Stimulated activated CD8-positive, alpha-beta memory T cell treated with anti-CD3 and anti-CD28 coated beads, Interleukin-15, amount 100 ng/mL, for 1 hour (primary cell): ENCODE results near the gene ISM1.

Experiments
- DNase-seq: peaks from one replicate; pipeline ENCODE4 v3.0.0-alpha.2; 2020; ENCODE audit warnings: low read depth

ISM1 gene

DNA sequence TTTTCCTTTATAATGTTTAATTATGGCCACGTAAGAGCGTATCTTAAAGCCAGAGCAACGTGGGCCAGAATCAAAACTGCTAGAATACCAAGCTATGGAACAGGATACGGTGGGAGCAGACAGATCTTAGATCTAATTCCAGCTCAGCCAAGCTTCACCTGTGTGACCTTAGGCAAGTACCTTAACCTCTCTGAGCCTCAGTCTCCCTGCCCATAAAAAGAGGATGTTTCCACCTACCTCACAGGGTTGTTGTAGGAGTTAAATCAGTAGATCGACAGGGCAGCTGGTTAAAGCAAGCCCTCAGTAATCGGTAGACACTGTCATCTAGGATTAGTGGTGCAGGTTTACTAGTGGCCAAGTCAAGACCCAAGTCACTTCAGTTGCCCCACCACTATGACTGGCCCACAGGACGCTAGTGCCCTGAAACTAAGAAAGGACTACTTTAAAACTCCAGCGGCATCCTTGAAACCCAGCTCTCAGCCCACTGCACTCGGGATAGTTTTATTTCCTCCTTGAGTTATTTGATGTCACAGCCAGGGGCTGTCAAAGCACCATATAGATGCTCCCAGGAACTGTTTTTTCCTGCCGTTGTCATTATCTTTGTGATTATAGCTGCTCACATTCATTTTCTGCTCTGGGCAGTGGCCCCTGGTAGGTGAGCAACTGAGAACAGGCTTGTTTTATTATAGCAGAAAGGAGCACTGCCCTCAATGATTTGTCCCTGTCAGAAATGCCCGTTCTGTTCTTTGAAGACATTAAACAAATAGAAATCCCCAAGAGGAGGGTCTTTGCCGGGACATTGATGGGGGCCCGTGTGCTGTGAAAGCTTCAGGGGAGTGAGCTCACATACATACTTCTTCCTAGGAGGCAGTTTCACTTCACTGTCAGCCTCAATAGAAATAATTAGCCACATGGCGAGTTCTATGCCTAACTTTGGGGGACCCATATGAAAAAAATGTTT lies 63.1 kb downstream of the ISM1 start:
- DNase-seq, result no peak

DNA sequence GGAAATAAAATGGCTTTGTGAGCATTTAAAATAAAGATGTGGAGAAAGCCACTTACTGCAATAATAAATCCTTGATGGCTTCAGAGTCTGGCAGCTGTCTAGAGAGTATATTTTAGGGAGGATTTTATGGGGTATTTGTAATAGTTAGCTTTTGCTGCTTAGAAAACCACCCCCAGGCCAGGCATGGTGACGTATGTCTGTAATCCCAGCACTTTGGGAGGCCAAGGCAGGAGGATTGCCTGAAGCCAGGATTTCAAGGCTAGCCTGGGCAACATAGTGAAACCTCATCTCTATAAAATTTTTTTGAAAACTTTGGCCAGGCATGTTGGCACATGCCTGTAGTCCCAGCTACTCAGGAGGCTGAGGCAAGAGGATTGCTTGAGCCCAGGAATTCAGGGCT lies 63.8 kb downstream of the ISM1 start:
- DNase-seq, result no peak

DNA sequence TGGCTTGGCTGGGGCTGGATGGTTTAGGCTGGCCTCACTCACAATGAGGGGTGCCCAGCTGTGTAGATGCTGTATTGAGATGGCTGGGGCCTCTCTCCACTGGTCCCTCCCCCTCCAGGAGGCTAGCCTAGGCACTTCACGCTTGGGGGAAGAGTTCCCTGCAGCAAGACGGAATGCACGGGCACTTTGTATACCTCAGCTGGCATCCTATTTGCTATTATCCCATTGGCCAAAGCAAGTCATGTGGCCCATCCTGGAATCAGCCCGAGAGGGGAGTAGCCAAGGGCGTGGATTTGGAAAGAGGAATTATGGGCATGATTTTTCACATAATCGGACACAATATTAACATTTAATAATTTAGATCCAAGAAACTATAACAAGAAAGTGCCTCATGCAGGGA lies 64.3 kb downstream of the ISM1 start:
- DNase-seq, result no peak

DNA sequence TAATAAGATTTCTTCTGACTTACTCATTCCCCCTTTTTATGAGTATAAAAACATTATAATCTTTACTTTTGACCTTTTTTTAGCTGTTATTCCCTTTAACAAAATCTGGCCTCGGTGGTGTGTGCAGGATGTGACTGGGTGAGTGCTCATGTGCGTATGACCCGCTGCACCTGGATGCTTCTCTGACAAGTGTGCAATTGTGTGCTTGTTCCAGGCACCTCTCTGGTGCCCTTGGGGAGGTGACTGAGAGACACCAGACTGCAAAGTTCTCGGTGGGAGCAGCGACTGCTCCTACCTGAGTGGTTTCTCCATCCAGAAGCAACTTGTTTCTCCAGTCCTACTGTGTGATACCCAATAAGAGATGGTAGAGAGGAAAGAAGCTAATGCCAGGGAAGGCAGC lies 65.0 kb downstream of the ISM1 start:
- DNase-seq, result no peak

DNA sequence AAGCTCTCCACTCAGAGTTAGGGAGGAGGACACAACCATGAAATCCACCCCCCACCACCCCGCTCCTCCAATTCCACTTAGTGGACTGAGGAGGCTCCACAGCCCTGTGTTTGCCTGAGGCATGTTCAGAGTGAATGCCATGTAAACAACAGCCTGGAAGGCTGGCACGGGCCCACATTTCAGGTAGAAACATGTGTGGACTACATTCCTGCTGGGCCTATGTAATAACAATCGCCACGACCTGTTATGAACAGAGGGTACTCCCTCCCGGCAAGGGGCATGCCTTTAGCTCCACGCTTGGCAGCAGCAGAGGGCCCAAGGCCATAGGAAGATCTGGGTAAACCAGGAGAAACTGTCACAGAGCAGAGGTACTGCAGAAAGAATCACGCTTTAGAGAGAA lies 65.5 kb downstream of the ISM1 start:
- DNase-seq, result no peak

DNA sequence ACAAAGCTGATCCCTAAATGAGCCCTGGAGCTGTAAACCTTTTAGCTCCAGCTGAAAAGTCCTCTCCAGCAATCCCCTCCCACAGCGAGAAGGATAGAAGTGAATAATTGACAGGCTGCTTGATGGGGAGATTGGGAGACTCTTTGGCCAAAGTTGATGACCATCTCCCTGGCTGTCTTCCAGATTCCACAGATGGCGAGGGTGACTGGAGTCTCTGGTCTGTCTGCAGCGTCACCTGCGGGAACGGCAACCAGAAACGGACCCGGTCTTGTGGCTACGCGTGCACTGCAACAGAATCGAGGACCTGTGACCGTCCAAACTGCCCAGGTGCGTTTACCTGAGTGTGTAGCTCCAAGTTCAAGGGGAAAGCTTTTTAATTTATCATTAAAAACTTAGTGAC lies 67.3 kb downstream of the ISM1 start:
- DNase-seq, result no peak

DNA sequence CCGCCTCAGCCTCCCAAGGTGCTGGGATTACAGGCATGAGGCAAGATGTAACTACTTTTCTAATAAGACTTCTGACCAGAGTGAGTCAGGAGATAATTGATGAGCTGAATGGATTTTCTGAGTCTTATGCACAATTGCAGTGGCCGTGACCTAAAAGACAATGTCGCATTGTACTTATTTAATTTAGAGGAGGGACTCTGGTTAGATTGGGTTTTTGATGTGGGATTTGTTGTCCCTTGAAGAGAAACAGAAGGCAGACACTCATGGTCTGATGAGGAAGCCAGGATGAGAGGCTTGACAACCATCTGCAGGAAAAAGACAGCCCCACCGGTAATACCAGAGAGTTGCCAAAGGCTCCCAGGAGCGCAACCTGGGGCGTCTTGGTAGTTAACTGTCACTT lies 68.0 kb downstream of the ISM1 start:
- no peak for DNase-seq

DNA sequence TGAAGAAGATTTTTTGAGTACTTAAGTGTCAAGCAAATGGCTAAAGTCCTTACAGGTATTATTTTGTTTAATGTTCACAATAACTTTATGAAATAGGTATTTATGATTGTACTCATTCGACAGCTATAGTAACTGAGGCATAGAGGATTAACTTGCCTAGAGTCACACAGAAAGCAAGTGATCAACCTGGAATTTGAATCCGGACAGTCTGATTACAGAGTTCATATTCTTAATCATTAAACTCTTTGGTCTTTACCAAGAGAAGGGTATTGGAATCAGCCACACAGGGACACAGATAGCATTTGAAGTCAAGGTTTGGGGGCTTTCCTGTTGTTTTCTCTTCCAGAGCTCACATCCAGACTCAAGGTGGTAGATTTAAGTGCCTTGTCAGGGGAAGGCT lies 69.7 kb downstream of the ISM1 start:
- DNase-seq, result no peak

DNA sequence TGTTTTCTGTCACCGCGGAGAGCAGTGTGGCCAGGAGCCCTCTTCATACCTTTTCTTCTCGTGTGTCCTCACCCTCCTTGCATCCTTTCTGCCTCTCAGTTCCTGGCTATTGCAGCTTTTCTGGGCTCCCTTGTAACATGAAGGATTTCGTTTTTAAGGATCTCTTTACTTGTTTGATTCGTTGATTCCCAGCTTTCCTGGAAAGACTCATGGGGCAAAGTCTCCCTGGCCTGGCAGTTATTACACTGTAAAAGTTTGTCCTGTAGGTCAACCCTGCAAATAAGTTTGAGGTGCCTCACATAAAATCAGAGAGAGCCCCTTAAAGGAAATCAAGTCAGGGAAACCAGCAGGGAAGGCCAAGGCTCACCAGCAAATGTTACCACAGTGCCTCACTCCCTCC lies 70.1 kb downstream of the ISM1 start:
- DNase-seq, result no peak

DNA sequence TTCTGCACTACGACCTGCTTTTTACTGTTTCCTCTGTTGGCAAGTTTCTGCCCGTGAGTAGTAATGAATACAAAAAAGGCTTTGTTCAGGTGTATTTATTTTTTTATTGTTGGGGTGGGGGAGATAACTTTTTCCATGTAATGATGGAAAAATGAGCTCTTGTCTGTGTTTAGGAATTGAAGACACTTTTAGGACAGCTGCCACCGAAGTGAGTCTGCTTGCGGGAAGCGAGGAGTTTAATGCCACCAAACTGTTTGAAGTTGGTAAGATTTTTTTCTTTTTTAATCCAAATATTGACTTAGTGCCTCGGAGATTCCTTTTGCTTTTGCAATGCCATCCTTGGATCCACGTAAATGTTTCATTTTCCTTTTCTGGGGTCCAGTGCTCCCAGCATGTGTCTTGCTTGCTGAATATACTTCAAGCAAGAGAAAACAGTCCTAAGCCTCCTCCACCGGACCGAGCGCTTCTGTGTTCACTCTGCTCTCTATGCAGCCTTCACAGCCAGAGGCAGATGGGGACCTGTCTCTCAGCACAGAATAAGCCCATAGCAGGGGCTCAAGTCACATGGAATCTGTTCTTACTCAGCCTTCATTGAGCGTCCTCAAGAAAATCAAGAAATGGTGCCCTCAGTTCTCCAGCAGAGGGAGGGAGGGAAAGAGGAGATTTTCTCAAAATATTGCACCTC lies 71.3 kb downstream of the ISM1 start:
- DNase-seq, result no peak

DNA sequence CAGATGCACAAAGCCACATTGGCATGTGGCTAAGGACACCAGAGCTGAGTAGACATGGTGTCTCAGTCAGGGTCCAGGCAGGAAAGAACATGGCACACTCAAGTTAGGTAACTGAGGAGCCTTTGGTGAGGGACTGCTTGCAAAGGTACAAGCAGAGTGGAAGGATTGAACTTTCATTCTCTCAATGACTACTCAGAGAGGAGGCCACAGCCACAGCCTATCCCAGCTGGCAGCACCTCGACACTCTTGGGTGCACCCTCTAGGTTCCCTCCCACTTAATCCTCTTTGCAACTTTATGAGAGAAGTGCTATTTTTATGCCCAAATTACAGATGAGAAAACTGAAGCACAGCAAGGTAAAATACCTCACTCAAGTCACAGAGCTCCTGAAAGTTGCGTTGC lies 73.4 kb downstream of the ISM1 start:
- DNase-seq, result no peak

DNA sequence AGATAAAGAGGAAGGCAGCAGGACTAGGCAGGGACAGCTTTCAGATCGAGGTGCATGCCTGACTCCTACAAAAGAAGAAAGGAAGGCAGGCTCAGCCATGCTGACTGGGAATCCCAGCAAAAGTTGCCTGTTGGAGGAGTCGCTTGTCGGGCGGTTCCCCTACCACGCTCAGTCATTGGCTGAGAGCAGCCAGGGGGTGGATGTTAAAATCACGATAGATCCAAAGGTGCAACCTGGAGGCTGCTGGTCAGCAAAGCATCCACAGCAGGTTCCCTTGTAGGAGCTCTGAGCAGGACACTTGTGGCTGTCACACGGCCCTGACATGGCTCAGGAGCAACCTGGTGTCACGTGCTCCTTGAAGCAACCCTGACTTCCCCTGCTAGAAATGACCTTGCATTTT lies 74.6 kb downstream of the ISM1 start:
- DNase-seq, result no peak

DNA sequence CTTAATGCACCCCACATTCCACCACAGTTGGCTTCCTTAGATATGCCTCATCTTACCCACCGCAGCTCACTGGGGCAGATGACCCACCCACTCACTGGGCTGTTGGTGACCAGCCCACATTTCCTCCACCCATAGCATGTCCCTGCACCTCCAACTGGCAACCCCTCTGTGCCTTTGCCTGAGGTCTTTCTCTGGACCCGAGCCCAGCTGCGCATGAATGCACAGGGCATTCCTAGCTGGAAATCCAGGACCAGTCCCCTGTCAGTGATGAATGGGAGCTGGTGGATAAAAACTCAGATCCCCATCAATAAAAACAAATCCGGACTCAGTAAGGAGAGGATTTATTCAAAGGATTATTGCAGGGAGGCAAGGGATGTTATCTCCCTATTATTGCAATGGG lies 75.0 kb downstream of the ISM1 start:
- DNase-seq, result no peak

DNA sequence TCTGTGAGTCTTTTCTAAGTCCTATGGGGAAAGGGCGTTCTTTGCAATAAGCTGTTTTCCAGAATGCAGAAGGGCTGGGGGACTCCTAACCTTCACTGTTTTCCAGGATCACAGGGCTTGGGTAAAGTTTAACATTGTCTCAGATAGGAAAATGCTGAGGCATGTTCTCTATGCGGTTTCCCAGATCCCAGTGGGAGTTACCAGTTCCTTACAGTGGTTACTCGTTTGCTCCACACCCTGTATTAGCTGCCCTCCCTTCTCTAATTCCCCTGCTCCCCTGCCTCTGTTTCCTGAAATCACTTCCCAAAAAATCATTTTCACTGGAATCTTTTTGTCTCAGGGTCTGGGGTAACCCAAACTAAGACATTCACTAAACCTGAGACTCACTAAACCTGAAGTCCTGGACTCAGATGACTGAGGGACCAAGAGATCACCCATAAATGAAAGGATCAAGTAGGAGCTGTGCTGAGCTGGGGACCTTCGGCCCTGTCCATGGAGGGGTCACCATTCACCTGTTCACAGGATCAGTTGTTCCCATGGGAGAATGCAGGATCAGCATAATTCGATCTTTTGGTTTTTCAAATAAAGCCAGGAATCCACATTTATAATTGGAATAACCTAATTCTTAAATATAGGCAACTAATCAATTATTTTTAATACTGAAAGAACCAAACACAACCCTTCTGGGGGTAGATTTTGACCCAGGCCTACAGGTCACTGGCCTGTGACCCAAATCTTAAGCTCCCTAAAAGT lies 76.2 kb downstream of the ISM1 start:
- no peak for DNase-seq

DNA sequence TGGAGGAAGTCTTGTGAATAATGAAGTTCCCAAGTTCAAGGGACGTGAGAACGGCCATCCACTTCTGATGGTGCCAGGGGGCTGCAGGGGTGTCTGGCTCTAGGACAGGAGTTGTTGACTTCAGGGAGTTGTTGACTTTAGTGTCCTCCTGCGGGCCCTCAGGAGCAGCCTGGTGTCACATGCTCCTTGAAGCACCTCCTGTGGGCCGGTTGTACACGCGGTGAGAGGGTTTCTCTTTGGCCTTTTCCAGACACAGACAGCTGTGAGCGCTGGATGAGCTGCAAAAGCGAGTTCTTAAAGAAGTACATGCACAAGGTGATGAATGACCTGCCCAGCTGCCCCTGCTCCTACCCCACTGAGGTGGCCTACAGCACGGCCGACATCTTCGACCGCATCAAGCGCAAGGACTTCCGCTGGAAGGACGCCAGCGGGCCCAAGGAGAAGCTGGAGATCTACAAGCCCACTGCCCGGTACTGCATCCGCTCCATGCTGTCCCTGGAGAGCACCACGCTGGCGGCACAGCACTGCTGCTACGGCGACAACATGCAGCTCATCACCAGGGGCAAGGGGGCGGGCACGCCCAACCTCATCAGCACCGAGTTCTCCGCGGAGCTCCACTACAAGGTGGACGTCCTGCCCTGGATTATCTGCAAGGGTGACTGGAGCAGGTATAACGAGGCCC lies 77.8 kb downstream of the ISM1 start:
- no peak for DNase-seq

DNA sequence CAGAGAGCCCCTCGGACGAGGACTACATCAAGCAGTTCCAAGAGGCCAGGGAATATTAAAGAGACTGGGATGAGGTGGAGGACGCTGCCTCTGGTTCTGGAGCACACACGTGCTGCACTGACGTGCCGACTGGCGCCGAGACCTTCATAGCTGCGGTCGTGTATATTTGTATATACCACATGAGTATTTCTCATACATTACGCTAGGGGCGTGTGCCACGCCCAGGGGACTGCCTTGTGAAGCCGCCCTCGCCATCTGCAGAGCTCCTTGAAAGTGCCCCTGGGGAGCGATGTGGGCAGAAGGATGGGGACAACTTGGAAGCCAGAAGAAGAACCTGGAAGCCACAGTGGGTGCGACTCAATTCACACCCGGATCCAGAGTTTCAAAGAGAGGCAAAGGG lies 78.3 kb downstream of the ISM1 start:
- no peak for DNase-seq

DNA sequence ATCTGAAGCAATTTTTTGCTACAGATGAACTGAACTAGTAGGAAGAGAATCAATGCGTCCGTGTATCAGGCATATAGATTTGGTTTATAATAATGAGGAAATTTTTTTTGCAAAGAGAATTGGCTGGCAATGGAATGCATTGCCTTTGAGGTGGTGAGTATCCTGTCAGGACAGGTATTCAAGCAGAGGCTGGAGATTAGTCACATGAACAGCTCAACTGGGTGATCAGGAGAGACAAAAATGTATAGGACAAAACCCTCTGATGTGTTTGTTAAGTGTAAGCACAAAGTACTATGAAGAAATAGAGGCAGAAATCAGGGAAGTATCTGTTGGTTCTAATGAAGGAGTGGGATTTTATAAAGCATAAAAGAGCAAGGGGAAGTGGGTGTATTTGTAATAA lies 80.5 kb downstream of the ISM1 start:
- no peak for DNase-seq

DNA sequence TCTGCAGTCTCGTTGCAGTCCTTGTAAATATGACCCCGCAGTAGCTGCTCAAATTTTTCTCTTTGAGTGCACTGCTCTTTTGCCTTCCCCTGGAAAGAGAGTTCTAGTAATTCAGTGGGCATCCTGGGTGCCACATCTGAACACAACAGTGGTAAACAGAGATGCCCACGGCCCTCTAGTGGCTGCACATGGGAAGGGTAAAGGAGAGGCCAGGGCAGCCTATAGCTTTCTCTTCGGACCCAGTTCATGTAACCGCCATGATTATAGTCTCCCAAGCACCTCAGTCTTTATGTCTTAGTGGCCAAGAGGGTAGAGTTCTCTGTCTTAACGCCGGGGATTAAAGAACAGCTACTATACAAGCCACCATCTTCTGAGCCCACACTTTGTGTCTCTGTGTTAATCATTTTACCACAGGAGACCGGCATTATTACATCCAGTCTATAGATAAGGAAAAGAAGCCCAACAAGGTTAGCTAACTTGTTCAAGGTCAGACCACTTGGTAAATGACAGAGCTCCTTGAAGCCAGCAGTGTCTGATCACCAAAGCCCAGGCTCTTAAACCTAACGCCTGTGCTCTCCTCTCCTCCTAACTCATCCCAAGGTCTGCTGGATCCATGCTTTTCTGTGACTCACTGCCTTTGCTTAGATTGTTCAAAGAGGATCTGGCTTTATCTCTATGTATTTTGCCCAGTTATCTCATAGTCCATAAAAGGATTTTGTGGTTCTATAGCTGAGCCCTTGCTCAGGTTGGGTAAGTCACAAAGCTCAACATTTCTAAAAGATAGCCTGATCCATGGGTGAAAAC lies 81.8 kb downstream of the ISM1 start:
- peak; percentile 1 for DNase-seq

DNA sequence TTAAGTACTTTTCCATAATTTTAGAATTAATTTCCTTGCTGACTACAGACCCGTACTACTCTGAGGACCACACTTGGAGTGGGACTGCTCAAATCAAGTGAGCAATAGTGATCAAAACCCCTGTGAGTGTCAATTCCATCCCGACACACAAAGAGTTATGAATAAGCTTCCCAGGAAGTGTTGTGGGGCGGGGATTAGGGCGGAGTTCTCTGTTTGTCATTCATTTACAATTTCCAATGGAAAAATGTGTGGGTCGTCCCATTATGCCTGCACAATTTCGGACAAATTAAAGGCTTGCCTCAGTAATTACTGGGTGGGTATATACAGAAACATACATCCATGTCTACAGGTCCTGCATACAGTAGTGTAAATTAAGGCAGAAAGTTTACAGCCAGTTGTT lies 84.2 kb downstream of the ISM1 start:
- no peak for DNase-seq

DNA sequence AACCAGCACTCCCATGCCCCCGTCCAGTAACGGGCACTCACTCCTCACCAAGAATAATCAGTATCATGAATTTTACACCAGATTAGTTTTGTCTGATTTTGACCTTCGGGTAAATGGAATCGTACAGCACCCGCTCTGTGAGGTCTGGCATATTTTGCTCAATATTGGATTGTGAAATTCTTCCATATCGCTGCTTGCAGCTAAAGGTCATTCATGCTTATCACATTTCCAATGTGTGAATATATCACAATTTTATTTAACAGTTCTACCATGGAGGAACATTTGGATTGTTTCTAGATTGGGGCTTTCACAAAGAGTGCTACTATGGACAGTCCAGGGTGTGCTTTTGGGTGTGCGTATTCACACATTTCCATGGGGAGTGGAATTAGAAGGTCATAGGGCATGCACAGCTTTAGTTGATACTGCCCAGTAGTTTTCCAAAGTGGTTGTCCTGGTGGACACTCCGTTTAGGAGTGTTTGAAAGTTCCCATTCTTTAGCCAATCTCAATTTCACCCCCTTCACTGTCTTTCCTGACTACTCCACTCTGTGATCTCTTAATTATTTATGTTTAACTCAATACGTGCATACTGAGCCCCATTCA lies 86.6 kb downstream of the ISM1 start:
- no peak for DNase-seq

DNA sequence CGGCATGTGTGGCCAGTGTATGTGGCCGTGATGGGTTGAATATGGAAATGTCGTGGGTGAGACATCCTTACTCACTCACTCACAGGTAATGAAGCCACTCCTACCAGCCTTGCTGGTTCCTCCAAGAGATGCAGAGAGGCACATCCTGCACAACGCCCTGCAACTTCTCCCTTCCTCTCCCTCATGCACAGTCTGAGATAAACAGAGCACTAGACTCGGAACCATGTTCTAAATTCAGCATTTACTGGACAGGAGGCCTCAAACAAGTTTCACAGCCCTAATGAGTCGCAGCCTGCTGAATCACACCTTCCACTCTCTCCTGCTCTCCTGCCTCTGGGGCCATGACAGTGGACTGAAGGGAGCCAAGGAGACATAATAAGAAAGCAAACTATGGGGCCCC lies 91.2 kb downstream of the ISM1 start:
- no peak for DNase-seq
